Activated CD8-positive, alpha-beta memory T cell treated with anti-CD3 and anti-CD28 coated beads, Interleukin-2, amount 50 U/mL, for 24 hours (primary cell): Measurements from ENCODE around the gene HCLS1.
"Not testable (repeated sequence)": the region's sequence is repeated elsewhere in the genome, so short reads cannot be mapped to it uniquely, and the experiment has no call there.

ENCODE experiments used
- DNase-seq: peaks from one replicate; pipeline ENCODE4 v3.0.0-alpha.2; 2020; ENCODE audit errors: extremely low read depth

HCLS1 gene

GRCh38 chr3:121595765-121596406, 64.8 kb downstream of the HCLS1 start:
- DNase-seq: no peak

DNA sequence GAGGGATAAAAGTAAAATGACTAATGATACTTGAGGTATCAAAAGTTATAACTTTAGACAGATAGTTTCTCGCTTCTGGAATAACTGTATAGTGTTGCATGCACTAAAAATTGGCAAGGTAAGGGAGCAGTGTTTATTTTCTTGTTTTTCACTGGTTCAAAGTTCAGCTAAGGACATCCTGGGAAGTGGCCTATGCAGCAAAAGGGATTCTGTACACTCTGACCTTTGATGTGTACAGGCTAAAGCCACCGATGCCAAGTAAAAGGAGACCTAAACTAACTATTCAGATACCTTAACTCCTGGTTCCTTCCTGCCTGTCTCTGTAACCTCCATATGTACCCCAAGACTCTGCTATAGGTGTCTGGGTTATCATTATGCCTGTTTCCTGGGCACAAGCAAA, 65.9 kb downstream of the HCLS1 start:
- DNase-seq: no peak

DNA sequence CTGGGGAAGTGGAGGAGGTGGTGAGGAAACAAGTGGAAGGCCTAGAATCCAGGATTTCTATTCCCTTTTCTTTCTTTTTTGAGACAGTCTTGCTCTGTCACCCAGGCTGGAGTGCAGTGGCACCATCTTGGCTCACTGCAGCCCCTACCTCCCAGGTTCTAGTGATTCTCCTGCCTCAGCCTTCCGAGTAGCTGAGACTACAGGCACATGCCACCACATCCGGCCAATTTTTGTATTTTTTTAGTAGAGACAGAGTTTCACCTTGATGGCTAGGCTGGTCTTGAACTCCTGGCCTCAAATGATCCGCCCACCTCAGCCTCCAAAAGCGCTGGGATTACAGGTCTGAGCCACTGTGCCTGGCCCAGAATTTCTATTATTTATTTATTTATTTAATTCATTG, 66.9 kb downstream of the HCLS1 start:
- DNase-seq: not testable (repeated sequence)

DNA sequence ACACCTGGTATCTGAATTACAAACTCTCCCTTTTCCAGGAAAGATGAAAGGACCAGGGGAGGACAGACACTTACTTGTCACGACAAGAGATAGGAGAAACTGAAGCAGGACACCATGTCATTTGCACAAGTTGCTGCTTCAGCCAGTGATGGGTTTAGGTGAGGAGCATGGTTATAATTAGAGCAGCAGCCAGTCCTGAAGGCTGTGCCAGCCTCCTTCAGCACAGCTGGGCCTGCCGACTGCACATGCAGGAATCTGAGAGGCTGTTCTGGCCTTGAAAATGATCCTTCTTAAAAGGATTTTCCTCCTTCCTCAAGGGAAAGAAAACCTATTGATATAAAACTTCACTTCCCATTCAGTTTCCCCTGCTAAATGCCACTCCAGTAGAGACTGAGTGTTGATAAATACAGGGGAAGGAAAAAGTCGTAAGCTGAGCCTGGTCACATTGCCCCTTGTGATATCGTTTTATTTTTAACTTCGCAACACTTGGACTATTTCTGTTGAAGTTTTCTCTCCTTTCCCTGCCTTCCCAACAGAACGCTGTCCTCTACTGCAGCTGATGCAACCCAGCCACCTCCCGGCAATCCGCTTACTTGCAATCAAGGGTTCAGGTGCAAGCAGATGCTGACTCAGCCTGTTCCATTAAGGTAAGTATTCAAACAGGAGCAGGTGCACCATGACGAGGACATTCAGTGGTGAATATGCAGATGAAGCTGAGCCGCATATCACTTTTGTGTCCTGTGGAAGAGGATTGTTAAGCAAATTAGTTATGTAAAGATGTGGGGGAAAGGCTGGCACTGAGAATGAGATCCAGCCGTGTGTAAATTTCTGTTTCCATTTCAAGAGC, 67.6 kb downstream of the HCLS1 start, which contains the start of gene FBXO40:
FBXO40 (plus strand) TSS at position 524 of the 847 bp plus-strand sequence. CDS start 27,197 bp downstream, outside the sequence.
- no peak for DNase-seq

DNA sequence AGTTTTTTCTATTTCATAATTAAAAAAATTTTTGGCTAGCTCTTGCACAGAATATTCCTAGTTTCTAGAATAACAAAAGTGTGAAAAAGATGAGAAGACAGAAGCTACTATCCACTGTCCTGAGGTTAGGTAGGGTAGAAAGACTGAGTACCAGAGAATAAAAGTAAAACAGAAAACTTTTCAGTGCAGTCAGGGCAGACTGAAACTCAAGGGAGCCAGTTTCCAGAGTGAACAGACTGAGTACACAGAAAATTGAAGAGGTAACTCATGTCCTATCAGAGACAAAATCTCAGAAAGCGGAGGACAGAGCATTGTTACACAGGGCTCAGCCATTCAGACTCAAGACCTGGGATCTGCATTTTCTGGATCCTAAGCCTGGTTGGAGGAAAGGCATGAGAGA, 76.3 kb downstream of the HCLS1 start:
- DNase-seq: no peak

DNA sequence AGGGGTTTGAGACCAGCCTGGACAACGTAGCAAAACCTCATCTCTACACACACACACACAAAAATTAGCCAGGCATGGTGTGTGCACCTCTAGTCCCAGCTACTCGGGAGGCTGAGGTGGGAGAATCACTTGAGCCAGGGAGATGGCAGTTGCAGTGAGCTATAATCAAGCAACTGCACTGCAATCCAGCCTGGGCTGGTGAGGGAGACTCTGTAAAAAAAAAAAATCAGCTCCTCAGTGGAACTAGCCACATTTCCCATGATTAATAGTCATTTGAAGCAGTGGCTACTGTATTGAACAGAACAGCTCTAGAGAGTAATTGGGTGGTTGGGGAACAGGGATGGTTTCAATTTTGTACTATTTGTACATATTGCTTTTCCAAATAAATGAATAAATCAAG, 79.0 kb downstream of the HCLS1 start:
- DNase-seq: no peak
